ENCODE results near the gene AGRN. TPM values are rescaled to one million over a fixed set of nuclear protein-coding genes. Genes with fewer than 3 reads are reported as not detected.

The AGRN gene
- total RNA-seq, 2 donors from 2014 or later = 36.2 to 36.7 TPM

GRCh38 chr1:1052003-1052840, 32.3 kb downstream of the AGRN start:
- no peak for TF ChIP-seq CTCF (IDR thresholded peaks at IDR 0.05)

GRCh38 chr1:1053022-1053421, 33.1 kb downstream of the AGRN start:
- Histone ChIP-seq H3K9me3 (no peaks in the 10 kb centered on the region), H3K27ac (no peak overlapping the region), H3K27me3 (replicated peaks; ENCODE audit: insufficient read depth) (peaks cover 5% of the 10 kb centered on the region), H3K36me3 (peaks cover 3% of the 10 kb centered on the region), H3K4me1 (ENCODE audit: control insufficient read depth in 1 of 2, low read depth in 2 of 2) (no peaks in the 10 kb centered on the region), H3K4me3 (no peak overlapping the region)
- ATAC-seq (ENCODE audit: insufficient number of reproducible peaks, low FRiP score, low read depth) (no peak), DNase-seq (ENCODE audit: low spot score) (no peak)
- no peak for TF ChIP-seq CTCF (IDR thresholded peaks at IDR 0.05)

More at GRCh38 chr1:1052003-1052840, 32.3 kb downstream of the AGRN start:
- peaks cover 3% of the 10 kb centered on the region for H3K36me3 ChIP-seq
- H3K27me3 ChIP-seq (replicated peaks; ENCODE audit: insufficient read depth) = peaks cover 5% of the 10 kb centered on the region
- no peak for DNase-seq (ENCODE audit: low spot score)
- ATAC-seq (ENCODE audit: insufficient number of reproducible peaks, low FRiP score, low read depth) = no peak
- H3K4me1 ChIP-seq (ENCODE audit: control insufficient read depth in 1 of 2, low read depth in 2 of 2) = no peaks in the 10 kb centered on the region
- H3K9me3 ChIP-seq = no peaks in the 10 kb centered on the region
- H3K27ac ChIP-seq = no peak overlapping the region
- no peak overlapping the region for H3K4me3 ChIP-seq

- H3K27ac ChIP-seq = no peak overlapping the region
- H3K4me3 ChIP-seq = no peak overlapping the region
- H3K27me3 ChIP-seq (replicated peaks; ENCODE audit: insufficient read depth) = peaks cover 5% of the 10 kb centered on the region
- H3K36me3 ChIP-seq = peaks cover 3% of the 10 kb centered on the region
- DNase-seq (ENCODE audit: low spot score) (no peak), ATAC-seq (ENCODE audit: insufficient number of reproducible peaks, low FRiP score, low read depth) (no peak)
- H3K4me1 ChIP-seq (ENCODE audit: control insufficient read depth in 1 of 2, low read depth in 2 of 2) = peaks cover under 1 to 4% of the 10 kb centered on the region in 2 donors
- no peak for TF ChIP-seq CTCF (IDR thresholded peaks at IDR 0.05)
- no peaks in the 10 kb centered on the region for H3K9me3 ChIP-seq
Measured at GRCh38 chr1:1053682-1054081, 33.8 kb downstream of the AGRN start.

- H3K36me3 ChIP-seq = peaks cover 3% of the 10 kb centered on the region
- DNase-seq (ENCODE audit: low spot score) = no peak
- peaks cover 5% of the 10 kb centered on the region for H3K27me3 ChIP-seq (replicated peaks; ENCODE audit: insufficient read depth)
- ATAC-seq (ENCODE audit: insufficient number of reproducible peaks, low FRiP score, low read depth) = no peak
- no peak overlapping the region for H3K27ac ChIP-seq
- no peaks in the 10 kb centered on the region for H3K9me3 ChIP-seq
- no peak for TF ChIP-seq CTCF (IDR thresholded peaks at IDR 0.05)
- H3K4me3 ChIP-seq = no peak overlapping the region
- H3K4me1 ChIP-seq (ENCODE audit: control insufficient read depth in 1 of 2, low read depth in 2 of 2) = peaks cover 4 to 9% of the 10 kb centered on the region in 2 donors
Measured at GRCh38 chr1:1054099-1054700, 34.3 kb downstream of the AGRN start.

- Histone ChIP-seq H3K9me3 (no peaks in the 10 kb centered on the region), H3K4me1 (ENCODE audit: control insufficient read depth in 1 of 2, low read depth in 2 of 2) (peaks cover 7 to 17% of the 10 kb centered on the region in 2 donors), H3K27me3 (replicated peaks; ENCODE audit: insufficient read depth) (peaks cover 8% of the 10 kb centered on the region), H3K36me3 (peaks cover 3% of the 10 kb centered on the region), H3K27ac (no peak overlapping the region), H3K4me3 (no peak overlapping the region)
- DNase-seq (ENCODE audit: low spot score) = no peak
- ATAC-seq (ENCODE audit: insufficient number of reproducible peaks, low FRiP score, low read depth) = no peak
- no peak for TF ChIP-seq CTCF (IDR thresholded peaks at IDR 0.05)
Measured at GRCh38 chr1:1054971-1055370, 35.1 kb downstream of the AGRN start.

Data from thoracic aorta (tissue), 2 donors.